Lower leg skin (tissue), 3 donors: ENCODE results near the gene NFIA.

Experiments used
- POLR2A ChIP-seq, 2 donors: fragments of 450-650 bp; IDR thresholded peaks; one replicate each; pipeline ENCODE4 v1.6.1; 2016 to 2017; ENCODE audit warnings: antibody characterized with exemption in 2 of 2, mild to moderate bottlenecking in 1 of 2, moderate library complexity in 1 of 2
- TF ChIP-seq, protein P1 (sequence below), 3 donors: fragments of 450-650 bp; IDR thresholded peaks; one replicate each; pipeline ENCODE4 v1.5.1; 2016; ENCODE audit warnings: antibody characterized with exemption in 3 of 3, mild to moderate bottlenecking in 3 of 3, moderate library complexity in 2 of 3

GRCh38 chr1:61186753-61187152 lies 104.4 kb downstream of the NFIA start:
- TF ChIP-seq, protein P1, sequence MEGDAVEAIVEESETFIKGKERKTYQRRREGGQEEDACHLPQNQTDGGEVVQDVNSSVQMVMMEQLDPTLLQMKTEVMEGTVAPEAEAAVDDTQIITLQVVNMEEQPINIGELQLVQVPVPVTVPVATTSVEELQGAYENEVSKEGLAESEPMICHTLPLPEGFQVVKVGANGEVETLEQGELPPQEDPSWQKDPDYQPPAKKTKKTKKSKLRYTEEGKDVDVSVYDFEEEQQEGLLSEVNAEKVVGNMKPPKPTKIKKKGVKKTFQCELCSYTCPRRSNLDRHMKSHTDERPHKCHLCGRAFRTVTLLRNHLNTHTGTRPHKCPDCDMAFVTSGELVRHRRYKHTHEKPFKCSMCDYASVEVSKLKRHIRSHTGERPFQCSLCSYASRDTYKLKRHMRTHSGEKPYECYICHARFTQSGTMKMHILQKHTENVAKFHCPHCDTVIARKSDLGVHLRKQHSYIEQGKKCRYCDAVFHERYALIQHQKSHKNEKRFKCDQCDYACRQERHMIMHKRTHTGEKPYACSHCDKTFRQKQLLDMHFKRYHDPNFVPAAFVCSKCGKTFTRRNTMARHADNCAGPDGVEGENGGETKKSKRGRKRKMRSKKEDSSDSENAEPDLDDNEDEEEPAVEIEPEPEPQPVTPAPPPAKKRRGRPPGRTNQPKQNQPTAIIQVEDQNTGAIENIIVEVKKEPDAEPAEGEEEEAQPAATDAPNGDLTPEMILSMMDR (IDR thresholded peaks at IDR 0.05): no peak
- no peak for TF ChIP-seq POLR2A (IDR thresholded peaks at IDR 0.05)
